Measurements from ENCODE around the gene TAF11L3.
"Not testable (repeated sequence)": the region's sequence is repeated elsewhere in the genome, so short reads cannot be mapped to it uniquely, and the experiment has no call there.

Gene TAF11L3

GRCh38 chr5:17487174-17487512 lies 31.0 kb upstream of the TAF11L3 start:
- in situ Hi-C loops (cut with HindIII; ENCODE audit: low sequenced_read_pairs) = no loop called here
- no peak overlapping the region for H3K4me3 ChIP-seq (ENCODE audit: low read depth, low read length)
- TF ChIP-seq CTCF (IDR thresholded peaks at IDR 0.05; ENCODE audit: low read depth, low read length, missing control alignments) = no peak
- no peak for DNase-seq (ENCODE audit: low read depth)

GRCh38 chr5:17491257-17491656 lies 26.9 kb upstream of the TAF11L3 start:
- H3K4me3 ChIP-seq (ENCODE audit: low read depth, low read length); DNase-seq (ENCODE audit: low read depth); in situ Hi-C loops (cut with HindIII; ENCODE audit: low sequenced_read_pairs): not testable (repeated sequence)

- no peak for DNase-seq (ENCODE audit: low read depth)
- no peak for TF ChIP-seq CTCF (IDR thresholded peaks at IDR 0.05; ENCODE audit: low read depth, low read length, missing control alignments)
- no peak overlapping the region for H3K4me3 ChIP-seq (ENCODE audit: low read depth, low read length)
- in situ Hi-C loops (cut with HindIII; ENCODE audit: low sequenced_read_pairs) = no loop called here
These were observed 25.4 kb upstream of the TAF11L3 start for GRCh38 chr5:17492770-17493169.

- TF ChIP-seq CTCF (IDR thresholded peaks at IDR 0.05; ENCODE audit: low read depth, low read length, missing control alignments) = no peak
- in situ Hi-C loops (cut with HindIII; ENCODE audit: low sequenced_read_pairs) = no loop called here
- no peak for DNase-seq (ENCODE audit: low read depth)
- no peak overlapping the region for H3K4me3 ChIP-seq (ENCODE audit: low read depth, low read length)
These were observed 20.7 kb upstream of the TAF11L3 start for GRCh38 chr5:17497446-17497845.

GRCh38 chr5:17497931-17498330 lies 20.2 kb upstream of the TAF11L3 start, which contains the start of gene TAF11L2:
Gene TAF11L2 (plus strand): TSS chr5:17498231.
- in situ Hi-C loops (cut with HindIII; ENCODE audit: low sequenced_read_pairs) = not testable (repeated sequence)

GRCh38 chr5:17511775-17512325 lies 6.3 kb upstream of the TAF11L3 start:
- H3K4me3 ChIP-seq (ENCODE audit: low read depth, low read length) = no peak overlapping the region
- DNase-seq (ENCODE audit: low read depth) = no peak
- in situ Hi-C loops (cut with HindIII; ENCODE audit: low sequenced_read_pairs) = no loop called here
- TF ChIP-seq CTCF (IDR thresholded peaks at IDR 0.05; ENCODE audit: low read depth, low read length, missing control alignments) = no peak

More at GRCh38 chr5:17497931-17498330, 20.2 kb upstream of the TAF11L3 start, which contains the start of gene TAF11L2:
- not testable (repeated sequence) for H3K4me3 ChIP-seq (ENCODE audit: low read depth, low read length); DNase-seq (ENCODE audit: low read depth)

GRCh38 chr5:17517526-17517925 lies 641 bp upstream of the TAF11L3 start:
- DNase-seq (ENCODE audit: low read depth); in situ Hi-C loops (cut with HindIII; ENCODE audit: low sequenced_read_pairs); H3K4me3 ChIP-seq (ENCODE audit: low read depth, low read length): not testable (repeated sequence)

GRCh38 chr5:17519508-17519907 lies 1.3 kb downstream of the TAF11L3 start:
- in situ Hi-C loops (cut with HindIII; ENCODE audit: low sequenced_read_pairs); DNase-seq (ENCODE audit: low read depth); H3K4me3 ChIP-seq (ENCODE audit: low read depth, low read length): not testable (repeated sequence)

- H3K4me3 ChIP-seq (ENCODE audit: low read depth, low read length); DNase-seq (ENCODE audit: low read depth); in situ Hi-C loops (cut with HindIII; ENCODE audit: low sequenced_read_pairs): not testable (repeated sequence)
These were observed 3.3 kb downstream of the TAF11L3 start, which contains the start of gene TAF11L4 for GRCh38 chr5:17521501-17521900. Gene TAF11L4 (plus strand): TSS chr5:17521801.

GRCh38 chr5:17524935-17525334 lies 6.8 kb downstream of the TAF11L3 start, which contains the start of gene TAF11L5:
Gene TAF11L5 (plus strand): TSS chr5:17525235.
- DNase-seq (ENCODE audit: low read depth); in situ Hi-C loops (cut with HindIII; ENCODE audit: low sequenced_read_pairs); H3K4me3 ChIP-seq (ENCODE audit: low read depth, low read length): not testable (repeated sequence)

GRCh38 chr5:17526504-17526903 lies 8.3 kb downstream of the TAF11L3 start:
- H3K4me3 ChIP-seq (ENCODE audit: low read depth, low read length); DNase-seq (ENCODE audit: low read depth); in situ Hi-C loops (cut with HindIII; ENCODE audit: low sequenced_read_pairs): not testable (repeated sequence)

- DNase-seq (ENCODE audit: low read depth); in situ Hi-C loops (cut with HindIII; ENCODE audit: low sequenced_read_pairs); H3K4me3 ChIP-seq (ENCODE audit: low read depth, low read length): not testable (repeated sequence)
These were observed 10.2 kb downstream of the TAF11L3 start, which contains the start of gene TAF11L6 for GRCh38 chr5:17528369-17528768. Gene TAF11L6 (plus strand): TSS chr5:17528669.

Data from astrocyte of the cerebellum (primary cell).